ENCODE data around the gene TSPAN11. TPM values are rescaled to one million over a fixed set of nuclear protein-coding genes. Genes with fewer than 3 reads are reported as not detected.

The TSPAN11 gene
- total and polyA plus RNA-seq, 4 donors = 0.13 to 1.2 (median 0.44) TPM

- H3K9me3 ChIP-seq (ENCODE audit: control insufficient read depth in 4 of 4, low read length in 3 of 4) = no peaks in the 10 kb centered on the region
- no peak overlapping the region for H3K4me3 ChIP-seq (ENCODE audit: low read depth in 1 of 3, low read length in 3 of 3)
- no peak overlapping the region for H3K27ac ChIP-seq (ENCODE audit: low read depth in 1 of 2, low read length in 2 of 2)
- DNase-seq (ENCODE audit: low spot score) = no peak
- no peaks in the 10 kb centered on the region for H3K36me3 ChIP-seq (ENCODE audit: control insufficient read depth in 4 of 4, insufficient read depth in 3 of 4, low read depth in 1 of 4, low read length in 3 of 4)
- 96% methylated on average over 5 of the region's 5 CpGs for WGBS
- no peaks in the 10 kb centered on the region for H3K27me3 ChIP-seq (ENCODE audit: control insufficient read depth in 4 of 4, insufficient read depth in 4 of 4, low read length in 3 of 4)
- H3K4me1 ChIP-seq (ENCODE audit: control insufficient read depth in 4 of 4, insufficient read depth in 4 of 4, low read length in 3 of 4) = no peaks in the 10 kb centered on the region
- no peak for TF ChIP-seq HNF4A (conservative IDR thresholded peaks at IDR 0.05)
- TF ChIP-seq SP1 (IDR thresholded peaks at IDR 0.05) = no peak
- TF ChIP-seq RXRA (IDR thresholded peaks at IDR 0.05) = no peak
- no peak for TF ChIP-seq RAD21 (IDR thresholded peaks at IDR 0.05)
- TF ChIP-seq FOXA2 (IDR thresholded peaks at IDR 0.05) = no peak
- TF ChIP-seq HNF4G (IDR thresholded peaks at IDR 0.05) = no peak
- no peak overlapping the region for H3K9ac ChIP-seq (ENCODE audit: low read depth in 1 of 2, low read length in 2 of 2)
These were observed 78.1 kb downstream of the TSPAN11 start for GRCh38 chr12:31004666-31005065.

DNA sequence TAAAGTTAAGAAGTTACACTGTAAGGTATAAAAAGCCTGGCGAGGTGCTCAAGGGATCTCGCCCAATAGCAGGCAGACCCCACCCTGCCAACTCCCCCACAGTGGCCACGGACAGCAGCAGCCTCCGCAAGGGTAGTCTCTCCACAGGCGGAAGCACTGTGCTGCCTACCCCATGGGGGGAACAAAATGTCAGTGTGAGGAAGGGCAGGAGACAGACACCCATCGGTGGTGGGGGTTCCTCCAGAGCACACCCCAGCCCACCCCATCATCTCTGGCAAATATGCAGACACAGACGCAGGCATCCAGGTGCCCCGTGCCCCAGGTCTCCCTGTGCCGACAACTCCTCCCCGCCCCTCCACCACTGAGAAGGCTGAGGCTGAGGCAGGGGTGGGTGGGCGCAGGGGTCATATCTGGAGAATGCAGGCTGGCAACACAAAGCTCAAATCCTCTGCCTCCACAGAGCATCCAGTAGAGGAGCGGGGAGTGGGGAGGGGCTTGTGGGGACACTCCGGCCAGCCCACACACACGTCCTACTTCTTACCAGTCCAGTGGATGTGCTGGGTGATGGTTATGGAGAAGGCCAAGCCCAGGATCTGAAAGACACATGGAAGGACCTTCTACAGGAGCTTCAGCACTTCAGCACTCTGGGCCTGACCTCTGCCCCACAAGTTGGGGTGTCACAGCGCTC lies 78.9 kb downstream of the TSPAN11 start:
- Histone ChIP-seq H3K27me3 (ENCODE audit: control insufficient read depth in 4 of 4, insufficient read depth in 4 of 4, low read length in 3 of 4) (no peaks in the 10 kb centered on the region), H3K4me3 (ENCODE audit: low read depth in 1 of 3, low read length in 3 of 3) (no peak overlapping the region), H3K9ac (ENCODE audit: low read depth in 1 of 2, low read length in 2 of 2) (no peak overlapping the region), H3K9me3 (ENCODE audit: control insufficient read depth in 4 of 4, low read length in 3 of 4) (no peaks in the 10 kb centered on the region), H3K27ac (ENCODE audit: low read depth in 1 of 2, low read length in 2 of 2) (no peak overlapping the region), H3K36me3 (ENCODE audit: control insufficient read depth in 4 of 4, insufficient read depth in 3 of 4, low read depth in 1 of 4, low read length in 3 of 4) (no peaks in the 10 kb centered on the region), H3K4me1 (ENCODE audit: control insufficient read depth in 4 of 4, insufficient read depth in 4 of 4, low read length in 3 of 4) (no peaks in the 10 kb centered on the region)
- TF ChIP-seq SP1 (IDR thresholded peaks at IDR 0.05) (no peak), NR2F2 (IDR thresholded peaks at IDR 0.05) (no peak), YY1 (IDR thresholded peaks at IDR 0.05) (no peak), RAD21 (IDR thresholded peaks at IDR 0.05) (no peak), HNF4A (conservative IDR thresholded peaks at IDR 0.05) (no peak), HNF4G (IDR thresholded peaks at IDR 0.05) (no peak), EGR1 (IDR thresholded peaks at IDR 0.05; ENCODE audit: low read depth in 2 of 2) (no peak), RXRA (IDR thresholded peaks at IDR 0.05) (no peak), FOXA1 (IDR thresholded peaks at IDR 0.05) (no peak), FOXA2 (IDR thresholded peaks at IDR 0.05) (no peak), TAF1 (conservative IDR thresholded peaks at IDR 0.05) (no peak)
- TF ChIP-seq, protein P1, sequence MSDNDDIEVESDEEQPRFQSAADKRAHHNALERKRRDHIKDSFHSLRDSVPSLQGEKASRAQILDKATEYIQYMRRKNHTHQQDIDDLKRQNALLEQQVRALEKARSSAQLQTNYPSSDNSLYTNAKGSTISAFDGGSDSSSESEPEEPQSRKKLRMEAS (IDR thresholded peaks at IDR 0.05) = no peak
- TF ChIP-seq, protein P2, sequence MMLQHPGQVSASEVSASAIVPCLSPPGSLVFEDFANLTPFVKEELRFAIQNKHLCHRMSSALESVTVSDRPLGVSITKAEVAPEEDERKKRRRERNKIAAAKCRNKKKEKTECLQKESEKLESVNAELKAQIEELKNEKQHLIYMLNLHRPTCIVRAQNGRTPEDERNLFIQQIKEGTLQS (IDR thresholded peaks at IDR 0.05) = no peak
- TF ChIP-seq, protein P3, sequence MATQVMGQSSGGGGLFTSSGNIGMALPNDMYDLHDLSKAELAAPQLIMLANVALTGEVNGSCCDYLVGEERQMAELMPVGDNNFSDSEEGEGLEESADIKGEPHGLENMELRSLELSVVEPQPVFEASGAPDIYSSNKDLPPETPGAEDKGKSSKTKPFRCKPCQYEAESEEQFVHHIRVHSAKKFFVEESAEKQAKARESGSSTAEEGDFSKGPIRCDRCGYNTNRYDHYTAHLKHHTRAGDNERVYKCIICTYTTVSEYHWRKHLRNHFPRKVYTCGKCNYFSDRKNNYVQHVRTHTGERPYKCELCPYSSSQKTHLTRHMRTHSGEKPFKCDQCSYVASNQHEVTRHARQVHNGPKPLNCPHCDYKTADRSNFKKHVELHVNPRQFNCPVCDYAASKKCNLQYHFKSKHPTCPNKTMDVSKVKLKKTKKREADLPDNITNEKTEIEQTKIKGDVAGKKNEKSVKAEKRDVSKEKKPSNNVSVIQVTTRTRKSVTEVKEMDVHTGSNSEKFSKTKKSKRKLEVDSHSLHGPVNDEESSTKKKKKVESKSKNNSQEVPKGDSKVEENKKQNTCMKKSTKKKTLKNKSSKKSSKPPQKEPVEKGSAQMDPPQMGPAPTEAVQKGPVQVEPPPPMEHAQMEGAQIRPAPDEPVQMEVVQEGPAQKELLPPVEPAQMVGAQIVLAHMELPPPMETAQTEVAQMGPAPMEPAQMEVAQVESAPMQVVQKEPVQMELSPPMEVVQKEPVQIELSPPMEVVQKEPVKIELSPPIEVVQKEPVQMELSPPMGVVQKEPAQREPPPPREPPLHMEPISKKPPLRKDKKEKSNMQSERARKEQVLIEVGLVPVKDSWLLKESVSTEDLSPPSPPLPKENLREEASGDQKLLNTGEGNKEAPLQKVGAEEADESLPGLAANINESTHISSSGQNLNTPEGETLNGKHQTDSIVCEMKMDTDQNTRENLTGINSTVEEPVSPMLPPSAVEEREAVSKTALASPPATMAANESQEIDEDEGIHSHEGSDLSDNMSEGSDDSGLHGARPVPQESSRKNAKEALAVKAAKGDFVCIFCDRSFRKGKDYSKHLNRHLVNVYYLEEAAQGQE (IDR thresholded peaks at IDR 0.05) = no peak
- 95% methylated on average over 15 of the region's 15 CpGs for WGBS
- DNase-seq (ENCODE audit: low spot score) = no peak

- H3K4me3 ChIP-seq (ENCODE audit: low read depth in 1 of 3, low read length in 3 of 3) = no peak overlapping the region
These were observed 79.4 kb downstream of the TSPAN11 start for GRCh38 chr12:31005944-31006361.

More at GRCh38 chr12:31005944-31006361, 79.4 kb downstream of the TSPAN11 start:
- Histone ChIP-seq H3K36me3 (ENCODE audit: control insufficient read depth in 4 of 4, insufficient read depth in 3 of 4, low read depth in 1 of 4, low read length in 3 of 4) (no peaks in the 10 kb centered on the region), H3K9me3 (ENCODE audit: control insufficient read depth in 4 of 4, low read length in 3 of 4) (no peaks in the 10 kb centered on the region), H3K9ac (ENCODE audit: low read depth in 1 of 2, low read length in 2 of 2) (no peak overlapping the region), H3K27ac (ENCODE audit: low read depth in 1 of 2, low read length in 2 of 2) (no peak overlapping the region), H3K27me3 (ENCODE audit: control insufficient read depth in 4 of 4, insufficient read depth in 4 of 4, low read length in 3 of 4) (no peaks in the 10 kb centered on the region), H3K4me1 (ENCODE audit: control insufficient read depth in 4 of 4, insufficient read depth in 4 of 4, low read length in 3 of 4) (no peaks in the 10 kb centered on the region)
- 89% methylated on average over 4 of the region's 4 CpGs for WGBS
- TF ChIP-seq, protein P2 (IDR thresholded peaks at IDR 0.05) = no peak
- no peak for TF ChIP-seq GABPA (IDR thresholded peaks at IDR 0.05 in 1 of 2, conservative IDR thresholded peaks at IDR 0.05 in 1 of 2)
- TF ChIP-seq, protein P1 (IDR thresholded peaks at IDR 0.05) = no peak
- TF ChIP-seq FOXA1 (IDR thresholded peaks at IDR 0.05) = no peak
- TF ChIP-seq, protein P4, sequence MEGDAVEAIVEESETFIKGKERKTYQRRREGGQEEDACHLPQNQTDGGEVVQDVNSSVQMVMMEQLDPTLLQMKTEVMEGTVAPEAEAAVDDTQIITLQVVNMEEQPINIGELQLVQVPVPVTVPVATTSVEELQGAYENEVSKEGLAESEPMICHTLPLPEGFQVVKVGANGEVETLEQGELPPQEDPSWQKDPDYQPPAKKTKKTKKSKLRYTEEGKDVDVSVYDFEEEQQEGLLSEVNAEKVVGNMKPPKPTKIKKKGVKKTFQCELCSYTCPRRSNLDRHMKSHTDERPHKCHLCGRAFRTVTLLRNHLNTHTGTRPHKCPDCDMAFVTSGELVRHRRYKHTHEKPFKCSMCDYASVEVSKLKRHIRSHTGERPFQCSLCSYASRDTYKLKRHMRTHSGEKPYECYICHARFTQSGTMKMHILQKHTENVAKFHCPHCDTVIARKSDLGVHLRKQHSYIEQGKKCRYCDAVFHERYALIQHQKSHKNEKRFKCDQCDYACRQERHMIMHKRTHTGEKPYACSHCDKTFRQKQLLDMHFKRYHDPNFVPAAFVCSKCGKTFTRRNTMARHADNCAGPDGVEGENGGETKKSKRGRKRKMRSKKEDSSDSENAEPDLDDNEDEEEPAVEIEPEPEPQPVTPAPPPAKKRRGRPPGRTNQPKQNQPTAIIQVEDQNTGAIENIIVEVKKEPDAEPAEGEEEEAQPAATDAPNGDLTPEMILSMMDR (IDR thresholded peaks at IDR 0.05; ENCODE audit: low read depth, low read length, missing input control) = no peak
- no peak for TF ChIP-seq TAF1 (conservative IDR thresholded peaks at IDR 0.05)
- TF ChIP-seq FOXA2 (IDR thresholded peaks at IDR 0.05) = no peak
- no peak for TF ChIP-seq NR2F2 (IDR thresholded peaks at IDR 0.05)
- TF ChIP-seq RAD21 (IDR thresholded peaks at IDR 0.05) = no peak
- TF ChIP-seq HNF4G (IDR thresholded peaks at IDR 0.05) = no peak
- no peak for DNase-seq (ENCODE audit: low spot score)
